ENCODE measurements around the gene CR1. TPM values are rescaled to one million over a fixed set of nuclear protein-coding genes. Genes with fewer than 3 reads are reported as not detected.
"Not testable (repeated sequence)": the region's sequence is repeated elsewhere in the genome, so short reads cannot be mapped to it uniquely, and the experiment has no call there.

The CR1 gene
- total RNA-seq, 1 donor from 2014 or later: 2.0 TPM

GRCh38 chr1:207627496-207627895 is 131.5 kb downstream of the CR1 start:
- H3K27ac ChIP-seq (replicated peaks): no peak overlapping the region
- H3K36me3 ChIP-seq: no peaks in the 10 kb centered on the region
- H3K4me3 ChIP-seq: no peak overlapping the region
- no peaks in the 10 kb centered on the region for H3K27me3 ChIP-seq (ENCODE audit: low read depth)
- no peak for DNase-seq
- H3K4me1 ChIP-seq: no peaks in the 10 kb centered on the region
- H3K9me3 ChIP-seq (replicated peaks): no peaks in the 10 kb centered on the region
- intact Hi-C loops (cut with micrococcal nuclease): no loop called here
- TF ChIP-seq CTCF (IDR thresholded peaks at IDR 0.05; ENCODE audit: borderline replicate concordance): no peak

- TF ChIP-seq CTCF (IDR thresholded peaks at IDR 0.05; ENCODE audit: borderline replicate concordance): no peak
- intact Hi-C loops (cut with micrococcal nuclease): no loop called here
- H3K36me3 ChIP-seq: no peaks in the 10 kb centered on the region
These were observed 132.8 kb downstream of the CR1 start for GRCh38 chr1:207628776-207629175.

GRCh38 chr1:207631137-207631536 is 135.2 kb downstream of the CR1 start:
- Histone ChIP-seq H3K27ac (replicated peaks) (no peak overlapping the region), H3K4me3 (no peak overlapping the region), H3K9me3 (replicated peaks) (no peaks in the 10 kb centered on the region), H3K4me1 (no peaks in the 10 kb centered on the region), H3K36me3 (no peaks in the 10 kb centered on the region), H3K27me3 (ENCODE audit: low read depth) (peaks cover 15% of the 10 kb centered on the region)
- no peak for TF ChIP-seq CTCF (IDR thresholded peaks at IDR 0.05; ENCODE audit: borderline replicate concordance)
- DNase-seq: no peak
- intact Hi-C loops (cut with micrococcal nuclease): no loop called here

More at GRCh38 chr1:207628776-207629175, 132.8 kb downstream of the CR1 start:
- Histone ChIP-seq H3K4me3 (no peak overlapping the region), H3K27me3 (ENCODE audit: low read depth) (no peaks in the 10 kb centered on the region), H3K27ac (replicated peaks) (no peak overlapping the region), H3K4me1 (no peaks in the 10 kb centered on the region), H3K9me3 (replicated peaks) (no peaks in the 10 kb centered on the region)
- no peak for DNase-seq

GRCh38 chr1:207633226-207633625 is 137.3 kb downstream of the CR1 start:
- TF ChIP-seq CTCF (IDR thresholded peaks at IDR 0.05; ENCODE audit: borderline replicate concordance): no peak

GRCh38 chr1:207633699-207634289 is 137.8 kb downstream of the CR1 start:
- H3K27ac ChIP-seq (replicated peaks); intact Hi-C loops (cut with micrococcal nuclease); DNase-seq; H3K4me1 ChIP-seq; H3K36me3 ChIP-seq; H3K9me3 ChIP-seq (replicated peaks); H3K4me3 ChIP-seq: not testable (repeated sequence)
- H3K27me3 ChIP-seq (ENCODE audit: low read depth): peaks cover 23% of the 10 kb centered on the region

More at GRCh38 chr1:207633226-207633625, 137.3 kb downstream of the CR1 start:
- Histone ChIP-seq H3K4me3 (no peak overlapping the region), H3K9me3 (replicated peaks) (no peaks in the 10 kb centered on the region), H3K4me1 (no peaks in the 10 kb centered on the region), H3K36me3 (no peaks in the 10 kb centered on the region), H3K27me3 (ENCODE audit: low read depth) (peaks cover 18% of the 10 kb centered on the region), H3K27ac (replicated peaks) (no peak overlapping the region)
- intact Hi-C loops (cut with micrococcal nuclease): no loop called here
- no peak for DNase-seq

- H3K27ac ChIP-seq (replicated peaks); H3K4me3 ChIP-seq; H3K36me3 ChIP-seq; H3K4me1 ChIP-seq; H3K9me3 ChIP-seq (replicated peaks); intact Hi-C loops (cut with micrococcal nuclease); DNase-seq: not testable (repeated sequence)
- peaks cover 28% of the 10 kb centered on the region for H3K27me3 ChIP-seq (ENCODE audit: low read depth)
These were observed 138.3 kb downstream of the CR1 start for GRCh38 chr1:207634293-207634692.

GRCh38 chr1:207635569-207636186 is 139.7 kb downstream of the CR1 start:
- H3K4me3 ChIP-seq; H3K27ac ChIP-seq (replicated peaks); intact Hi-C loops (cut with micrococcal nuclease); DNase-seq; H3K9me3 ChIP-seq (replicated peaks); H3K4me1 ChIP-seq; H3K36me3 ChIP-seq: not testable (repeated sequence)
- peaks cover 41% of the 10 kb centered on the region for H3K27me3 ChIP-seq (ENCODE audit: low read depth)

GRCh38 chr1:207638487-207639145 is 142.7 kb downstream of the CR1 start:
- DNase-seq; intact Hi-C loops (cut with micrococcal nuclease): not testable (repeated sequence)
- H3K27me3 ChIP-seq (ENCODE audit: low read depth): peaks cover 65% of the 10 kb centered on the region

GRCh38 chr1:207639362-207639761 is 143.4 kb downstream of the CR1 start:
- H3K4me1 ChIP-seq; H3K27ac ChIP-seq (replicated peaks); DNase-seq; H3K36me3 ChIP-seq; intact Hi-C loops (cut with micrococcal nuclease); H3K9me3 ChIP-seq (replicated peaks); H3K4me3 ChIP-seq: not testable (repeated sequence)
- H3K27me3 ChIP-seq (ENCODE audit: low read depth): peaks cover 65% of the 10 kb centered on the region

More at GRCh38 chr1:207638487-207639145, 142.7 kb downstream of the CR1 start:
- H3K4me1 ChIP-seq; H3K36me3 ChIP-seq; H3K9me3 ChIP-seq (replicated peaks); H3K27ac ChIP-seq (replicated peaks); H3K4me3 ChIP-seq: not testable (repeated sequence)

Data from left ventricle myocardium inferior (tissue), 1 donor.